Measurements from ENCODE around the gene HMX1. TPM values are rescaled to one million over a fixed set of nuclear protein-coding genes. Genes with fewer than 3 reads are reported as not detected.

Gene HMX1
- total RNA-seq, 3 donors from 2014 or later = not detected

GRCh38 chr4:8850074-8850829 is 21.4 kb downstream of the HMX1 start:
- Histone ChIP-seq H3K4me3 (no peak overlapping the region), H3K36me3 (no peaks in the 10 kb centered on the region), H3K27ac (no peak overlapping the region), H3K9me3 (peaks cover 0 to 6% of the 10 kb centered on the region in 2 donors), H3K27me3 (peaks cover 0 to 96% of the 10 kb centered on the region in 2 donors), H3K4me1 (no peaks in the 10 kb centered on the region)
- TF ChIP-seq CTCF (IDR thresholded peaks at IDR 0.05) = no peak
- no peak for TF ChIP-seq POLR2AphosphoS5 (IDR thresholded peaks at IDR 0.05)
- no peak for TF ChIP-seq POLR2A (IDR thresholded peaks at IDR 0.05)
- DNase-seq (ENCODE audit: low spot score in 2 of 2) = no peak
- intact Hi-C loops (cut with DNase I; ENCODE audit: low total_unique reads) = no loop called here

GRCh38 chr4:8849266-8850073 is 22.2 kb downstream of the HMX1 start:
- Histone ChIP-seq H3K4me3 (no peak overlapping the region), H3K27me3 (peaks cover 0 to 93% of the 10 kb centered on the region in 2 donors), H3K36me3 (no peaks in the 10 kb centered on the region), H3K4me1 (no peaks in the 10 kb centered on the region), H3K9me3 (peaks cover 0 to 6% of the 10 kb centered on the region in 2 donors), H3K27ac (no peak overlapping the region)
- no peak for DNase-seq (ENCODE audit: low spot score in 2 of 2)
- no peak for TF ChIP-seq POLR2A (IDR thresholded peaks at IDR 0.05)
- TF ChIP-seq CTCF (IDR thresholded peaks at IDR 0.05) = no peak
- no peak for TF ChIP-seq POLR2AphosphoS5 (IDR thresholded peaks at IDR 0.05)
- intact Hi-C loops (cut with DNase I; ENCODE audit: low total_unique reads) = no loop called here

- intact Hi-C loops (cut with DNase I; ENCODE audit: low total_unique reads) = no loop called here
- Histone ChIP-seq H3K27ac (no peak overlapping the region), H3K9me3 (peaks cover 4 to 12% of the 10 kb centered on the region in 2 donors), H3K27me3 (peaks cover 0 to 85% of the 10 kb centered on the region in 2 donors), H3K36me3 (no peaks in the 10 kb centered on the region), H3K4me1 (no peaks in the 10 kb centered on the region), H3K4me3 (no peak overlapping the region)
- TF ChIP-seq POLR2A (IDR thresholded peaks at IDR 0.05) (no peak), POLR2AphosphoS5 (IDR thresholded peaks at IDR 0.05) (no peak), CTCF (IDR thresholded peaks at IDR 0.05) (no peak)
- no peak for DNase-seq (ENCODE audit: low spot score in 2 of 2)
These were observed 23.0 kb downstream of the HMX1 start for GRCh38 chr4:8848507-8849265.

GRCh38 chr4:8847764-8848163 is 23.9 kb downstream of the HMX1 start:
- DNase-seq (ENCODE audit: low spot score in 2 of 2) = no peak
- Histone ChIP-seq H3K9me3 (peaks cover 4 to 12% of the 10 kb centered on the region in 2 donors), H3K27me3 (peaks cover 0 to 76% of the 10 kb centered on the region in 2 donors), H3K4me1 (no peaks in the 10 kb centered on the region), H3K27ac (no peak overlapping the region), H3K36me3 (no peaks in the 10 kb centered on the region), H3K4me3 (no peak overlapping the region)
- TF ChIP-seq CTCF (IDR thresholded peaks at IDR 0.05) = no peak
- TF ChIP-seq POLR2AphosphoS5 (IDR thresholded peaks at IDR 0.05) = no peak
- no peak for TF ChIP-seq POLR2A (IDR thresholded peaks at IDR 0.05)
- intact Hi-C loops (cut with DNase I; ENCODE audit: low total_unique reads) = no loop called here

Measured in breast epithelium (tissue), 4 donors.